Measurements from ENCODE around the gene SOD2. TPM values are rescaled to one million over a fixed set of nuclear protein-coding genes. Genes with fewer than 3 reads are reported as not detected.
"Not testable (repeated sequence)": the region's sequence is repeated elsewhere in the genome, so short reads cannot be mapped to it uniquely, and the experiment has no call there.

Gene SOD2
- total RNA-seq, 1 donor = 775 TPM

DNA sequence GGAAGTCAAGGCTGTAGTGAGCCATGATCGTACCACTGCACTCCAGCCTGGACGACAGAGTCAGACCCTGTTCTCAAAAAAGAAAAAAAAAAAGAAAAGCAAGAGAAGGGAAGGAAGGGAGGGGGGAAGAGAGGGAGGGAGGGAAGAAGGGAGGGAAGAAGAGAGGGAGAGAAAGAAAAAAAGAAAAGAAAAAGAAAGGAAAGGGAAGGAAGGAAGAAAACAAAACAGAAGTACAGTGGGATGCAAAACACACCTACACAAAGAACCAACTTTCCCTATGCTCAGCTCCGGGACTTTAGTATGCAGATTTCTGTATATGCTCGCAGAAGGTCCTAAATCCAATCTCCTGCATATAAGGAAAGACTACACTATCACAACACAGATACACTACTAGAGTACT lies 31.7 kb upstream of the SOD2 start:
- H3K4me3 ChIP-seq (ENCODE audit: low read depth, low read length) = no peak overlapping the region
- no peak for DNase-seq (ENCODE audit: low read depth)
- TF ChIP-seq, protein P1, sequence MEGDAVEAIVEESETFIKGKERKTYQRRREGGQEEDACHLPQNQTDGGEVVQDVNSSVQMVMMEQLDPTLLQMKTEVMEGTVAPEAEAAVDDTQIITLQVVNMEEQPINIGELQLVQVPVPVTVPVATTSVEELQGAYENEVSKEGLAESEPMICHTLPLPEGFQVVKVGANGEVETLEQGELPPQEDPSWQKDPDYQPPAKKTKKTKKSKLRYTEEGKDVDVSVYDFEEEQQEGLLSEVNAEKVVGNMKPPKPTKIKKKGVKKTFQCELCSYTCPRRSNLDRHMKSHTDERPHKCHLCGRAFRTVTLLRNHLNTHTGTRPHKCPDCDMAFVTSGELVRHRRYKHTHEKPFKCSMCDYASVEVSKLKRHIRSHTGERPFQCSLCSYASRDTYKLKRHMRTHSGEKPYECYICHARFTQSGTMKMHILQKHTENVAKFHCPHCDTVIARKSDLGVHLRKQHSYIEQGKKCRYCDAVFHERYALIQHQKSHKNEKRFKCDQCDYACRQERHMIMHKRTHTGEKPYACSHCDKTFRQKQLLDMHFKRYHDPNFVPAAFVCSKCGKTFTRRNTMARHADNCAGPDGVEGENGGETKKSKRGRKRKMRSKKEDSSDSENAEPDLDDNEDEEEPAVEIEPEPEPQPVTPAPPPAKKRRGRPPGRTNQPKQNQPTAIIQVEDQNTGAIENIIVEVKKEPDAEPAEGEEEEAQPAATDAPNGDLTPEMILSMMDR (IDR thresholded peaks at IDR 0.05; ENCODE audit: insufficient read depth, low read depth, low read length) = no peak

DNA sequence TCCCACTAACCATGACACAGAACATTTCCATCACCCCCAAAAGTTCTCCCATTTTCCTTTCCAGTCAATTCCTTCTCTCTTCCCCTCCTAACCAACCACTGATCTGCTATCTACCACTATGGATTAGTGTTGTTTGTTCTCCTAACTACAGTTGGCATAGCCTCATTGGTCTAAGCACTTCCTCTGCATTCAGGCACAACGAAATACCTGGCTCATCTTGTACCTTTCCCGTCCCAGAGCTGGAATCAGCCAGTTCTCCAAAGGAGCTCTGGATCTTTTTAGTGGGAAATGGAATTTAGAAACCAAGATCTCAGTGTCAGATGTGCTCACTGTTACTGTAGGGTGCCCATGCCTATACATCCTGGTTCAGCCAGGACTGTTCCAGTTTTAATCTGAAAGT lies 30.2 kb upstream of the SOD2 start:
- no peak for DNase-seq (ENCODE audit: low read depth)
- H3K4me3 ChIP-seq (ENCODE audit: low read depth, low read length) = no peak overlapping the region
- TF ChIP-seq, protein P1 (IDR thresholded peaks at IDR 0.05; ENCODE audit: insufficient read depth, low read depth, low read length) = no peak

DNA sequence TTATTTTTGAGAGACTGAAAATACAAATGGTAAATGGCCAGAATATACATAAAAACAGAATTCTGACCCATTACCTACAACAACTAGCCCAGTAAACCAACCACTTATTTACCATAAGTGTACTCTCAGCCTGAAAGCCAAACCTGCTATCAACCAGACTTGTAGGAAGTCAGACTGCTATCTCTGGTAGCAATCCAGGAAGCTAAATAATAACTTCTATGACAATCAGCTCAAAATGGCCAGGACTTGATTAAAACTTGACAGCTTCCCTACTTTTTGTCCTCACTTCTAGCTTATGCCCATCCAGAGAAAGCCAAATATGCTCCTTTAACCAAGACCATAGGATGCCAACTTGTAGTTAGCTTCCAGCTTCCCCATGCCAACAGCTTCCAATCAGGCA lies 29.6 kb upstream of the SOD2 start:
- TF ChIP-seq, protein P1 (IDR thresholded peaks at IDR 0.05; ENCODE audit: insufficient read depth, low read depth, low read length) = no peak
- H3K4me3 ChIP-seq (ENCODE audit: low read depth, low read length) = no peak overlapping the region
- no peak for DNase-seq (ENCODE audit: low read depth)

DNA sequence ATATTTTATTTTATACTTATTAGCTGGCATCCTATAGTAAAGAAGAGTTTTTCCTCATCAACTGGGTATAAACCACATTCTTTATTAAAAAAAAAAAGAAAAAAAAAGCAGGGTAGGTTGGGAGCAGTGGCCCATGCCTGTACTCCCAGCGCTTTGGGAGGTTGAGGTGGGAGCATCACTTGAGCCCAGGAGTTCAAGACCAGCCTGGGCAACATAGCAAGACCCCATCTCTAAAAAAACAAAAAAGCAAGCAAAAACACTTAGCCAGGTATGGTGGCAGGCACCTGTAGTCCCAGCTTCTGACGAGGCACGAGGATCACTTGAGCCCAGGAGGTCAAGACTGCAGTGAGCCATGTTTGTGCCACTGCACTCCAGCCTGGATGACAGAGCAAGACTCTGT lies 28.9 kb upstream of the SOD2 start:
- H3K4me3 ChIP-seq (ENCODE audit: low read depth, low read length); DNase-seq (ENCODE audit: low read depth): not testable (repeated sequence)

DNA sequence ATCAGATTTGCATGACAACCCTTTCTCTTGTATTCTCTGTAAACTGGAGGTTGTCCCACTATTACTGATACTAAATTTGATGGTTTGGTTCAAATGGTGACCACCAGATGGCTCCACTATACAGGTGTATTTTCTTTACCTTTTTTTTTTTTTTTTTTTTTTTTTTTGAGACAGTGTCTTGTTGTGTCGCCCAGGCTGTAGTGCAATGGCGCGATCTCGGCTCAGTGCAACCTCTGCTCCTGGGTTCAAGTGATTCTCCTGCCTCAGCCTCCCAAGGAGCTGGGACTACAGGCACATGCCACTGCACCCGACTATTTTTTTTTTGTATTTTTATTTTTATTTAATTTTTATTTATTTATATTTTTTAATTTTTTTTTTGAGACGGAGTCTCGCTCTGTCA lies 27.7 kb upstream of the SOD2 start:
- H3K4me3 ChIP-seq (ENCODE audit: low read depth, low read length) = no peak overlapping the region
- peak; percentile 34 for DNase-seq (ENCODE audit: low read depth)
- TF ChIP-seq, protein P1 (IDR thresholded peaks at IDR 0.05; ENCODE audit: insufficient read depth, low read depth, low read length) = peak; percentile 47

DNA sequence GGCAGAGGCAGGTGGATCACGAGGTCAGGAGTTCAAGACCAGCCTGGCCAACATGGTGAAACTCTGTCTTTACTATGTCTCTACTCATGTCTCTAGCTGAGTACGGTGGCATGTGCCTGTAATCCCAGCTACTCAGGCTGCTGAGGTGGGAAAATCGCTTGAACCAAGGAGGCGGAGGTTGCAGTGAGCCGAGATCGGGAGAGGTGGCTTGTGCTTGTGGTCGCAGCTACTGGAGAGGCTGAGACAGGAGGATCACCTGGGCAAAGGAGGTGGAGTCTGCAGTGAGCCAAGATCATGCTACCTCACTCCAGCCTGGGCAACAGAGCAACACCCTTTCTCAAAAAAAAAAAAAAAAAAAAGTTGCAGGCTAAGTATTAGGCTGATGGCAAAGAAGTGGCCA lies 26.2 kb upstream of the SOD2 start:
- H3K4me3 ChIP-seq (ENCODE audit: low read depth, low read length) = no peak overlapping the region
- DNase-seq (ENCODE audit: low read depth) = peak; percentile 15
- TF ChIP-seq, protein P1 (IDR thresholded peaks at IDR 0.05; ENCODE audit: insufficient read depth, low read depth, low read length) = no peak

DNA sequence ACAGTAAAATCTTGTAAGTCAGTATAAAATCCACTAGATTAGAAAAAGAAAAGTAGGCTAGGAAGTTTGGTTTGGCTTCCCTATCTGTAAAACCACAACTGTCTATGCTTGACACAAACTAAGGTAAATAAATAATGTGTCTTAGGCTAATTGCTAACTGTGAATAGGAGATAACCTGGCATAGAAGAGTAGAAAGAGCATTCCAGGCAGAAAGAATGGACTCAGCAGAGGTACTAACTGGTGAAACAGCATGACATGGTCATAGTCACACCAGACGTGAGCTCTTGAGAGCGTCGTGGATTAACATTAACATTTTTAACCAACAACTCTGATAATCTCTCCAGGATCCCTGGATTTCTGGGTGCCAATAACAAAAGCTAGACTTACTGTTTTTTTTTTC lies 25.6 kb upstream of the SOD2 start:
- TF ChIP-seq, protein P1 (IDR thresholded peaks at IDR 0.05; ENCODE audit: insufficient read depth, low read depth, low read length) = no peak
- H3K4me3 ChIP-seq (ENCODE audit: low read depth, low read length) = no peak overlapping the region
- DNase-seq (ENCODE audit: low read depth) = peak; percentile 14

Data from fibroblast of villous mesenchyme (primary cell).